ENCODE results near the gene AP1S3. TPM values are rescaled to one million over a fixed set of nuclear protein-coding genes. Genes with fewer than 3 reads are reported as not detected.
"Not testable (repeated sequence)": the region's sequence is repeated elsewhere in the genome, so short reads cannot be mapped to it uniquely, and the experiment has no call there.

Gene AP1S3
- total RNA-seq, 1 donor from 2014 or later, result 46.3 TPM

- no peak overlapping the region for H3K27ac Mint-ChIP-seq
- intact Hi-C loops (cut with micrococcal nuclease), result no loop called here
- H3K9me3 Mint-ChIP-seq, result peaks cover 3% of the 10 kb centered on the region
- no peaks in the 10 kb centered on the region for H3K4me1 Mint-ChIP-seq
- no peaks in the 10 kb centered on the region for H3K27me3 Mint-ChIP-seq
- ChIA-PET POLR2A (no interaction called here), CTCF (no interaction called here)
- ATAC-seq (ENCODE audit: low read depth) (no peak), DNase-seq (no peak)
- H3K36me3 Mint-ChIP-seq (ENCODE audit: low read depth), result peaks cover 76% of the 10 kb centered on the region
- TF ChIP-seq CTCF (IDR thresholded peaks at IDR 0.05), result no peak
- no peak overlapping the region for H3K4me3 Mint-ChIP-seq
Observed at GRCh38 chr2:223767341-223767740, 70.0 kb downstream of the AP1S3 start.

- H3K4me1 Mint-ChIP-seq, result peaks cover 8% of the 10 kb centered on the region
- no peak for DNase-seq
- intact Hi-C loops (cut with micrococcal nuclease), result no loop called here
- TF ChIP-seq CTCF (IDR thresholded peaks at IDR 0.05), result no peak
- no peak overlapping the region for H3K4me3 Mint-ChIP-seq
- peaks cover 3% of the 10 kb centered on the region for H3K9me3 Mint-ChIP-seq
- no peak for ATAC-seq (ENCODE audit: low read depth)
- ChIA-PET POLR2A (no interaction called here), CTCF (no interaction called here)
- no peaks in the 10 kb centered on the region for H3K27me3 Mint-ChIP-seq
- H3K27ac Mint-ChIP-seq, result no peak overlapping the region
- peaks cover 74% of the 10 kb centered on the region for H3K36me3 Mint-ChIP-seq (ENCODE audit: low read depth)
Observed at GRCh38 chr2:223765221-223765785, 72.1 kb downstream of the AP1S3 start.

- Mint-ChIP-seq H3K36me3 (ENCODE audit: low read depth) (peaks cover 74% of the 10 kb centered on the region), H3K27me3 (no peaks in the 10 kb centered on the region), H3K4me1 (peaks cover 8% of the 10 kb centered on the region), H3K27ac (no peak overlapping the region), H3K9me3 (peaks cover 3% of the 10 kb centered on the region), H3K4me3 (no peak overlapping the region)
- no peak for DNase-seq
- ChIA-PET POLR2A (no interaction called here), CTCF (no interaction called here)
- TF ChIP-seq CTCF (IDR thresholded peaks at IDR 0.05), result no peak
- ATAC-seq (ENCODE audit: low read depth), result no peak
- intact Hi-C loops (cut with micrococcal nuclease), result no loop called here
Observed at GRCh38 chr2:223764796-223765195, 72.6 kb downstream of the AP1S3 start.

GRCh38 chr2:223762853-223763252 is 74.5 kb downstream of the AP1S3 start:
- peaks cover 8% of the 10 kb centered on the region for H3K4me1 Mint-ChIP-seq
- H3K4me3 Mint-ChIP-seq, result no peak overlapping the region
- ATAC-seq (ENCODE audit: low read depth), result no peak
- H3K9me3 Mint-ChIP-seq, result peaks cover 3% of the 10 kb centered on the region
- no peak for TF ChIP-seq CTCF (IDR thresholded peaks at IDR 0.05)
- ChIA-PET CTCF (no interaction called here), POLR2A (interaction anchor here (0.9 kb wide), 1 partner anchor 102 kb away, joined by 3 read pairs; no protein-coding TSS in a partner anchor)
- no peak for DNase-seq
- H3K27me3 Mint-ChIP-seq, result no peaks in the 10 kb centered on the region
- intact Hi-C loops (cut with micrococcal nuclease), result no loop called here
- no peak overlapping the region for H3K27ac Mint-ChIP-seq
- H3K36me3 Mint-ChIP-seq (ENCODE audit: low read depth), result peaks cover 65% of the 10 kb centered on the region

GRCh38 chr2:223761746-223762145 is 75.6 kb downstream of the AP1S3 start:
- DNase-seq; ATAC-seq (ENCODE audit: low read depth); H3K27ac Mint-ChIP-seq; H3K9me3 Mint-ChIP-seq; H3K27me3 Mint-ChIP-seq; H3K4me3 Mint-ChIP-seq; intact Hi-C loops (cut with micrococcal nuclease); H3K4me1 Mint-ChIP-seq; POLR2A ChIA-PET: not testable (repeated sequence)
- H3K36me3 Mint-ChIP-seq (ENCODE audit: low read depth), result peaks cover 56% of the 10 kb centered on the region
- CTCF ChIA-PET, result interaction anchor here (0.6 to 1.1 kb wide), 2 partner anchors 19 to 78 kb away, joined by 3 to 4 read pairs; no protein-coding TSS in a partner anchor

Data from activated B cell treated with CpG ODN at 0.5 μM for 24 hours (primary cell).